Cortex of kidney (tissue), 1 donor: Measurements from ENCODE around the gene ARMC5.
"Not testable (repeated sequence)": the region's sequence is repeated elsewhere in the genome, so short reads cannot be mapped to it uniquely, and the experiment has no call there.

Experiments
- DNase-seq: peaks from one replicate; lab custom pipeline; 2025; lab: John Stamatoyannopoulos, UW

Gene ARMC5, protein sequence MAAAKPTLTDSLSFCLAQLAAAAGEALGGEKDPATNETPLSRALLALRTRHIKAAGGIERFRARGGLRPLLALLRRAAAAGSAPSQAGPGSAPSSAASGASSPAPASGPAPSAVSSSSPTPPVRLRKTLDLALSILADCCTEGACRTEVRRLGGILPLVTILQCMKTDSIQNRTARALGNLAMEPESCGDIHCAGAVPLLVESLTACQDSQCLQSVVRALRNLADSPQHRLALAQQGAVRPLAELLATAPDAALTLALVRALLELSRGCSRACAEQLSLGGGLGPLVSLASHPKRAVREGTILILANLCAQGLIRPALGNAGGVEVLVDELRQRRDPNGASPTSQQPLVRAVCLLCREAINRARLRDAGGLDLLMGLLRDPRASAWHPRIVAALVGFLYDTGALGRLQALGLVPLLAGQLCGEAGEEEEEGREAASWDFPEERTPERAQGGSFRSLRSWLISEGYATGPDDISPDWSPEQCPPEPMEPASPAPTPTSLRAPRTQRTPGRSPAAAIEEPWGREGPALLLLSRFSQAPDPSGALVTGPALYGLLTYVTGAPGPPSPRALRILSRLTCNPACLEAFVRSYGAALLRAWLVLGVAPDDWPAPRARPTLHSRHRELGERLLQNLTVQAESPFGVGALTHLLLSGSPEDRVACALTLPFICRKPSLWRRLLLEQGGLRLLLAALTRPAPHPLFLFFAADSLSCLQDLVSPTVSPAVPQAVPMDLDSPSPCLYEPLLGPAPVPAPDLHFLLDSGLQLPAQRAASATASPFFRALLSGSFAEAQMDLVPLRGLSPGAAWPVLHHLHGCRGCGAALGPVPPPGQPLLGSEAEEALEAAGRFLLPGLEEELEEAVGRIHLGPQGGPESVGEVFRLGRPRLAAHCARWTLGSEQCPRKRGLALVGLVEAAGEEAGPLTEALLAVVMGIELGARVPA

DNA sequence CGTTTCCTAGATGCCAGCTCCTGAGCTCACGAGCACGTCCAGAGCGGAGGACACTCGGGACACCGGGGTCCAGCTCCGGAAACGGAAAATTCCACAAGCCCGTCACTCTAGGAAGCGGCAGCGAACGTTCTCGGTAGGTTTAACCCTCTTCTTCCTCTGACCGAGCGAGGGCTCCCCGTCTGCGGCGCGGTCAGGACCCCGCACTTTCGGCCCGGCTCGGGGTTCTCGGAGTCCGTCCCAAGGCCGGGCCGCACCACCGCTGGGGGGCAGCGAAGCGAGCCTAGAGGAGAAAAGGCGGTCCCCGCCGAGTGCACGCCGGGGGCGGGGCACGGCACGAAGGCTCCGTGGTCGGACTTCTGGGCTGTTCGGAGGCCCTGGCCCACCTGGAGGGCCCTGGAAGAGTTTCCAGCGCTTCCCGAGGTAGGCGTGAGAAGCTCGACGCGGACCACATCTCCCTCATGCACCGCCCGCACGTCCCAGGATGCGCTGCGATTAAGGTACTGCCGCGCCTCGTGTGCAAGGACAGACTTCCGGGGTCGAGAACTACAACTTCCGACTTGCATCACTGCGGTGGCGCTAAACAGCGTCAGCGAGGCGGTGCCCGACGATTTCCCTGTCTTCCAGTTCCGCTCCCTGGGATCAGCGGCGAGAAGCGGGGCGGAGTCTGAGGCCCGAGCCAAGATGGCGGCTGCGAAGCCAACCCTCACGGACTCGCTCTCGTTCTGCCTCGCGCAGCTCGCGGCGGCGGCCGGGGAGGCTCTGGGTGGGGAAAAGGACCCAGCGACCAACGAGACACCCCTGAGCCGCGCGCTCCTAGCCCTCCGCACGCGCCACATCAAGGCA, at the start of gene ARMC5:
ARMC5 (plus strand) TSS at position 658 of the 843 bp plus-strand sequence; CDS start at position 682, 24 bp downstream.
- peak; percentile 91 for DNase-seq

DNA sequence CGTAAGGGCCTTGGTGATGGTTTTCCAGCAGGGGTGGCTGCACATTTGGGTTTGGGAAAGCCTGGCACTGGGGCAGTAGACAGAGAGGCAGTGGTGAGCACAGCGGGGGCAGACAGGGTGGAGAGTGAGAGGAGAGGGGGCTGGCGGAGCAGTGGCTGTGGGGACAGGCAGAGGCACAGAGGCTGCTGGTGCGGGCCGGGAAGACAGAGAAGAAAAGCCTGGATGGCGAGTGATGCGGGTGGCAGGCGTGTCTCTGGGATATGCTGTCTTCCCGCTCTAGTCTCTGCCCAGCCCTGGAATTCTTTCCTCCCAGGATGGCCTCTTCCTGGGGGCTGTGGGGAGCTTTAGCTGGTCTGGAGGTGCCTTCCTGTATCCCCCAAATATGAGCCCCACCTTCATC, 49.2 kb upstream of the ARMC5 start:
- DNase-seq, result no peak

DNA sequence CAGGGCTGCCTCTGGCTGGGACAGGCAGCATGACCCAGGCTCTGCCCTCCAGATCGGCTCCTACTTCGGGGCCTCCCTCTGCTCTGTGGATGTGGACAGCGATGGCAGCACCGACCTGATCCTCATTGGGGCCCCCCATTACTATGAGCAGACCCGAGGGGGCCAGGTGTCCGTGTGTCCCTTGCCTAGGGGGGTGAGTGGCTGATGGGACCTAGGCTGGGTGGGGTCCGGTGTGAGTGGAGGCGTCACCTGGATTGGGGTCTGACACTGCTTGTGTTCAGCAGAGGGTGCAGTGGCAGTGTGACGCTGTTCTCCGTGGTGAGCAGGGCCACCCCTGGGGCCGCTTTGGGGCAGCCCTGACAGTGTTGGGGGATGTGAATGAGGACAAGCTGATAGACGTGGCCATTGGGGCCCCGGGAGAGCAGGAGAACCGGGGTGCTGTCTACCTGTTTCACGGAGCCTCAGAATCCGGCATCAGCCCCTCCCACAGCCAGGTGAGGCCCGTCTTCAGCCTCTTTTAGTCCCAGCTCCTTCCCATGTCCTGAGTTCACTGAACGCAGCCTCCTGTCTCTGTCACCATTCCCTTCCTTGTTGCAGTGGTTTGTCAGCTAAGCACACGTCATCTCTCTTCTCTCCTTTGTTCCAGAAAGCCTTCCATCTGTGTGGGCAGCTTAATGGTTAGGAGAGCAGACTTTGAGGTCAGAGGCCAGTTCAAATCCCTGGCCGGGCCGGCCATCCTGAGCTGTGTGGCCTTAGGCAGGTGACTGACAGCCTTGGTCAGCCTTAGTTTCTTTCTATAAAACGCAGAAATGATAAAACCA, 48.1 kb upstream of the ARMC5 start:
- DNase-seq, result no peak

DNA sequence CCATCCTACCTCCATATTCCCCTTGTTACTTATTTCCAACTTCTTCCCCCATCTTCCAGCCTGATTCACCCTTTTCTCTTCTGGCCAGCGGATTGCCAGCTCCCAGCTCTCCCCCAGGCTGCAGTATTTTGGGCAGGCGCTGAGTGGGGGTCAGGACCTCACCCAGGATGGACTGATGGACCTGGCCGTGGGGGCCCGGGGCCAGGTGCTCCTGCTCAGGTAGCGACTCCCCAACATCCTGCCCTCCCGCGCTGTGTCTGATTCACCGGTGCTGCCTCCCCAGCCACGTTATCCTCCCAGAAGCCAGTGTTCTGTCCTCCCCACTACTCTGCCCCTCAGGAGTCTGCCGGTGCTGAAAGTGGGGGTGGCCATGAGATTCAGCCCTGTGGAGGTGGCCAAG, 46.6 kb upstream of the ARMC5 start:
- no peak for DNase-seq

DNA sequence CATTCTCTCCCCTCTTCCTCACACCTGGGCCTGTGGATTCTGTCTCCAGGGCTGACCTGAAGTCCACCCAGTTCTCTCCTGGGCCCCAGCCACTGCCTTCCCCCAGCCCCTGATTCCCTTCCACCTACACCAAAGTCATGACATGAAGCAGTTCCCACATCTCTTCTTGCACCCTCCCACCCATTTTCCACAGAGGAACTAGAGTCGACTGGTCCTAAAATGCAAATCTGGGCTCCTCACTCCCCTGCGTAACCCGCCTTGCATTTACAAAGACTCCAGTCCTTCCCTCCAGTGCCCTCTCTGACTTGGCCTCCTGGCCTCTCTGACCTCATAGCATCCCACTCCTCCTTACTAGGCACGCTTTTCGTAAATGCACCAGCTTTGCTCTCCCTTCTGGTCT, 45.9 kb upstream of the ARMC5 start:
- no peak for DNase-seq

DNA sequence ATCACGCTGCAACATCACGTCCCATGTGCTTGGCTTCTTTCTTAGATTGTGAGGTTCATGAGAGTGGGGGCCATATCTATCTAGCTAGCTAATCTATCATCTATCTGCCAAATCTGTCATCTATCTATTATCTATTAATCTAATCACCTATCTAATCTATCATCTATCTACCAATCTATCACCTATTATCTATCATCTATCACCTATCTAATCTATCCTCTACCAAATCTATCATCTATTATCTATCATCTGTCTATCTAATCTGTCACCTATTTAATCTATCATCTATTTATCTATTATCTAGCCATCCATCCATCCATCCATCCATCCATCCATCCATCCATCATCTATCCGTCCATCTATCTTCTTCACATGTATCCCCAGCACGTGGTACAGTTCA, 45.4 kb upstream of the ARMC5 start:
- DNase-seq, result no peak

DNA sequence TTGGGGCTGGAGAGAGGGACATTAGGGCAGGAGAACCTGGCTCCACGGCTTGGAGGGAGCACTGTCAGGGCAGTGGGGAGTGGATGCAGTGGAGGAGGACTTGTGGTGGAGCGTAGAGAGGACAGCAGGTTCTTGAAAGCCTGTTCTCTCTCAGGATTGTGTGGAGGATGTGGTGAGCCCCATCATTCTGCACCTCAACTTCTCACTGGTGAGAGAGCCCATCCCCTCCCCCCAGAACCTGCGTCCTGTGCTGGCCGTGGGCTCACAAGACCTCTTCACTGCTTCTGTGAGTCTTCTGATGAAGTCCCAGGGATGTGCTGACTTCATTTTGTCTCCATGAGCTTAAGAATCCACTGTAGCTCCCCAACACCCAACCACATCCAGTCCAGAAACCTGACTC, 44.6 kb upstream of the ARMC5 start:
- DNase-seq, result no peak

DNA sequence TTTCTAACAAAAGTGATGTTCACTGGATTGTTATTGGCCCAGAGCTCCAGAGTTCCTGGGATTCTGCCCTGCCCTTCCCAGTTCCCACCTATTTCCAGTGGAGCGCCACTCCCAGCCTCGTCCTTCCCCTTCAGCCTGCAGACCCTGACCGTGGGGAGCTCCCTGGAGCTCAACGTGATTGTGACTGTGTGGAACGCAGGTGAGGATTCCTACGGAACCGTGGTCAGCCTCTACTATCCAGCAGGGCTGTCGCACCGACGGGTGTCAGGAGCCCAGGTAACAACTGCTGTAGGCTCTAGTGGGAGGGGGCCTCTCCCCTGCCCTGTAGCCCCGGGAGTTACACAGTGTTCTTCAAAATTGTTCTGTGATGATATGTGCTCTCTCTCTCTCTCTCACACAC, 42.9 kb upstream of the ARMC5 start:
- no peak for DNase-seq

DNA sequence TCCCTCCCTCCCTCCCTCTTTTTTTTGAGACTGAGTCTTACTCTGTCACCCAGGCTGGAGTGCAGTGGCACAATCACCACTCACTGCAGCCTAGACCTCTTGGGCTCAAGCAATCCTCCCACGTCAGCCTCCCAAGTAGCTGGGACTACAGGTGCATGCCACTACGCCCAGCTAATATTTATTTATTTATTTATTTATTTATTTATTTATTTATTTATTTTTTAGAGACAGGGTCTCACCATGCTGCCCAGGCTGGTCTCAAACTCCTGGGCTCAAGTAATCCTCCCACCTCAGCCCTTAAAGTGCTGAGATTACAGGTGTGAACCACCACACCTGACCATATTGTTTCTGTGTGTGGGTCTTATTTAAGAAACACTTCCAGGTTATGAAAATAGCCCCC, 42.3 kb upstream of the ARMC5 start:
- DNase-seq, result not testable (repeated sequence)

DNA sequence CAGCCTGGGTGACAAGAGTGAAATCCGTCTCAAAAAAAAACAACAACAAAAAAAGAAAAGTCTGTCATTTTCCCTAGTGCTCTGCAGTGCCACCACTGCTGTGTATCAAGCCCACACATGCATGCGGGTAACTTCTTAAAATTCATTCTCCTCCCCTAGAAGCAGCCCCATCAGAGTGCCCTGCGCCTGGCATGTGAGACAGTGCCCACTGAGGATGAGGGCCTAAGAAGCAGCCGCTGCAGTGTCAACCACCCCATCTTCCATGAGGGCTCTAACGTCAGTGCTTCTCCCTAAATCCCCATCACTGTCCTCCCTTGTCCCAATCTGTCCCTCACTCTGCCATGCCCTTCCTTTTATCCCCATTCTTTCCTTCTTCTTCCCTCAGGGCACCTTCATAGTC, 41.4 kb upstream of the ARMC5 start:
- DNase-seq, result no peak

DNA sequence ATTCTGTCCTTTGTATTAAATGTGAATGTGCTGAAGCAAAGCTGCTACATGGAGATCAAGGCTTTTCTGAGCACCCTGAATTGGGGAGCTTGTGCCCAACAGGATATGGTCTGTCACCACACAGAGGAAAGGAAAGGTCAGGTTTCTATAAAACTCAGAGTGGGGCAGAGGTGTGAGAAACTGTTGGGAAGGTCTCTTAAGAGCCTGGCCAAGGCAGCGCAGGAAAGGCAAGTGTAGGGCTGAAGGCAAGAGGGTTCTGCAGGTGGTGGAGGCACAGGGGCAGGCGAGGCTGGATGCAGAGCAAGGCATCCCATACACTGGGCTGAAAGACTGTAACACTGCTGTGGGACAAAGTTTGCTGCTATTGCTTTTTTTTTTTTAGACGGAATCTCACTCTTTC, 39.3 kb upstream of the ARMC5 start:
- DNase-seq, result no peak

DNA sequence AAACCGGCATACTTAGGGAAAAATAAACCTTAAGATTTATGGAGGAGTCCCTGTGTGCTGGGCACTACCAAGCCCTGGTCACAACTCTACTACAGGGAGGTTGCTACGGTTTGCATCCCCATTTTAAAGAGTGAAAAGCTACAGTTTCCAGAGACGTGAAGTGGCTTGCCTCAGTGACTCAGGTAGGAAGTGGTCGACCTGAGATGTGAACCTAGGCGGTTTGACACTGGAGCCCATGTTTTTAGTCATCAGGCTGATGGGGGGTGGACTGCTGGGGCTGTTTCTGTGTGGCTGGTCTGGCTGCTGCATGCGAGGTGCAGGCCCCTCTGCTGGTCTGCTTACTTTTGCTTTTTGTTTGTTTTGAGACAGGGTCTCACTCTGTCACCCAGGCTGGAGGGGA, 37.7 kb upstream of the ARMC5 start:
- no peak for DNase-seq

DNA sequence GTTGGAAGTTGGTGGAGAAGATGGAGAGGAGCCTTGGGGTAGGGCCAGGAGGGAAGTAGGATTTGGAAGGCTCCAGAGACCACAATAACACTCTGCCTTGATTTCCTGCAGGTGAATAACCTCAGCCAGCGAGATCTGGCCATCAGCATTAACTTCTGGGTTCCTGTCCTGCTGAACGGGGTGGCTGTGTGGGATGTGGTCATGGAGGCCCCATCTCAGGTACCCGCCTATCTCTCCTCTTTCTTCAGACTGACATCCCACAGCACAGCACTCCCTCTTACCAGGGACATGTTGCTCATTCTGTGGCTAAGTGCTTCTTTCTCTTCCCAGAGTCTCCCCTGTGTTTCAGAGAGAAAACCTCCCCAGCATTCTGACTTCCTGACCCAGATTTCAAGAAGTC, 36.1 kb upstream of the ARMC5 start:
- no peak for DNase-seq

DNA sequence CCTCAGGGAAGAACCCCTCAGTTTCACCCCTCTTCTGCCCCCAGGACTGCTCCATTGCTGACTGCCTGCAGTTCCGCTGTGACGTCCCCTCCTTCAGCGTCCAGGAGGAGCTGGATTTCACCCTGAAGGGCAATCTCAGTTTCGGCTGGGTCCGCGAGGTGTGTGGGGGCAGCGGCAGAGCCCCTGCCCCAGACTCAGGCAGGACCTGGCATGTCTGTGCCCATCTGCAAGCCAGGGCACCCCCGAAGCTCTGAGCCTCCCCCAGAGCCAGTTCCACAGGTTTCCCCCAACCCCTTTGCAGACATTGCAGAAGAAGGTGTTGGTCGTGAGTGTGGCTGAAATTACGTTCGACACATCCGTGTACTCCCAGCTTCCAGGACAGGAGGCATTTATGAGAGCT, 35.5 kb upstream of the ARMC5 start:
- no peak for DNase-seq

DNA sequence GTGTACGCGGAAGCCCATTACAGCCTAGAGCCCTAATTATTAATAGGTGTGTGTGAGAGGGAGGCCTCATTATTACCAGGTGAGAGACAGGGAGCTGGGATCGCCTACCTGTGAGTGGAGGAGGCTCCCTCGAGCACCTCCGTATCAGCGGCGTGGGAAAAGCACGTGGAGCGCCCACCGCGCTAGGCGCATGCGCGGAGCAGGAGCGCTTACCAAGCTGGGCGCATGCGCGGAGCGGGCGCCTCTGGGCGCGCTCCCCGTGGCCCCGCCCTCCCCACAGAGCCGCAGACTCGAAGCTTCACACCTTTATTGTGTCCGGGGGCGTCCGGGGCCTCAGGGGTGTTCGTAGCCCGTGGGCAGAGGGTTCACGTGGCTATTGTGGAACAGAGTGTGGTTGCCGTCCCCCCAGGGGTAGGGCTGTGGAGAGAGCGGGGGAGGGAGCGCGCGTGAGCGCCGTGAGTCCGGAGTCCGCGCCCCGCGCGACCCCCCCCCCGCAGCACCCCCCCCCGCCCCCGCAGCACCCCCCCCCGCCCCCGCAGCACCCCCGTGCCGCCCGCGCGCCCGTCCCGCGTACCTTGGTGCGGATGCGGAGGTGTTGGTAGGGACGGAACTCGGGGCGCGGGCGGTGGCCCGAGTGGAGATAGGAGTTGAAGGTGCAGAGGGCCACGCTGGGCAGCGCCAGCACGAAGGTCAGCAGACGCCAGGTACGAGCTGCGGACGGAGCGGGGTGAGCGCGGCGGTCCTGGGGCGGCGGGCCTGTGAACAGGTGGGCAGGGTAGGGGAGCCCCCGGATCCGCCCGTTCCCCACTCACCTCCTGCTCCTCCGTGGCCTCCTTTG, 31.6 kb upstream of the ARMC5 start:
- no peak for DNase-seq

DNA sequence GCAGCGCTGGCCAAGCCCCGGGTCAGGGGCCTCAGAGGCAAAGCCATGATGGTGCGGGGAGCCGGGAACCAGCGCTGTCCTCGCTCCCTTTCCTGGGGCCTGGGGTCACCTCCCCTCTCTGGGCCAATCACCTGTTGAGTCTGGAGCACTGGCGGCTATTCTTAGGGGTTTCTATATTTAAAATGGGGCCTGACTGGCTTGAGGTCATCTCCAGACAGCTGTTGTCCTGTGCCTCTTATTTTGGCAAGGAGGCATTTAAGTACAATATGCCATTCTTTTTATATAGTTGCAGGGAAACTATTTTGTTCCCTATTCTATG, 31.1 kb upstream of the ARMC5 start, which contains the start of gene COX6A2:
COX6A2 (minus strand) TSS at position 82 of the 319 bp plus-strand sequence; CDS start at position 47, 35 bp downstream.
- no peak for DNase-seq

DNA sequence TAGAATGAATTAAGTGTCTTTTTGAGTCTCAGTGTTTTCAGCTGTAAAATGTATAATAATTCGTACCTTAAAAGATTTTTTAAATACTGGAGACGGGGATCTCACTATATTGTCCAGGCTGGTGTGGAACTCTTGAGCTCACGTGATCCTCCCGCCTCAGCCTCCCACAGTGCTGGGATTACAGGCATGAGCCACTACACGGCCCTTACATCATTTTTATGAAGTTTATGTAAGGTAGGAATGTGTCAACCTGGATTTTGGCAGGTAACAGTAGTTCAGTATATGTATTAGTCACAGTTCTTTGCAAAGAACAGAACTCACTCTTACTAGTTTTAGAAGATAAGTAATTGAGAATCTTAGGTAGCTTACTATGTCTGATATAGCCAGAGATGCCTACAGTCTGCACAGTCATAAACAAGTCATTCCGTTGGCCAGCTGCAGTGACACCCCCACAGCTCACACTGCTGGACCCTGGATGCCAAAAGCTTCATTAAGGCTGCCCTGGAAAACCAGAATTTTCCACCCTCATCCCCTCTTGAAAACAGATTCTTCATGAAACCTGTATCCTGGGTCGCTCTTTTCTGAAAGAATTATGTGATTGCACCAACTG, 30.6 kb upstream of the ARMC5 start:
- DNase-seq, result no peak

DNA sequence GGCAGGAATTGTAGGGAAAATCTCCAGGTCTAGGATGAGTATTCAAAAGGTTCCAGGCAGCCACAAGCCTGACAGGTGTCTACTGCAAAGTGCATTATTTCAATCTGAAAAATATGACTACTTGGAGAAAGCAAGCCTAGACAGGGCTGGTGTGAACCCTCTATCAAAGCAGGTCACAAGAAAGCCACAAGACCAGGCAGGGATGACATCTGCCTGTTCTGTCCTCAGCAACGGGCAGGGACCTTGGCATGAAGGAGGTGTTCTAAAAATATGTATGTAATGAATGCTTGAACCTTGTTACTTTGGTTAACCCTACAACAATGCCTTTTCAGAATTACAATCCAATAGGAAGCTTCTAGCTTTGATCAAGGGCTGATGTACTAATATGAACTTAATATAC, 30.0 kb upstream of the ARMC5 start:
- no peak for DNase-seq

DNA sequence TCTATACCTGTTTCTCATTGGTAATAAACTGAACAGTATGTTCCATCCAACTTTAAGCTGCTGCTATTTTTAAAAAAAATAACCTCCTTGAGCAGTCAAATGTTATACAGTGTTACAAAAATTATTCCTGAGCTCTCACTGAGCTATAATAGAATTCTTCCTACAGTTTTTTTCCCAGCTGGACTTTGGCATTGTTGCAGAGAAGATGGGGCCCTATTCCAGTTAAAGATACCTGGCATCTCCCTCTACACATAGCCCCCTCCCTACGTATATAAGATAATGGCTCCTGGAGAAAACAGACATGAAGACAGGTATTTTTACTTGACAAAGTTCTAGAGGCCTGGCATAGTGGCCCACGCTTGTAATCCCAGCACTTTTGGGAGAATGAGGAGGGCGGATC, 29.5 kb upstream of the ARMC5 start:
- DNase-seq, result no peak
